Activated T-helper 1 cell treated with anti-CD3 and anti-CD28 coated beads, Interleukin-2, amount 50 U/mL, for 16 hours (primary cell): ENCODE results near the gene CSNK2B.

Experiments
- DNase-seq, 2 donors: peaks; one replicate each; pipeline ENCODE4 v3.0.0-alpha.2; 2020; ENCODE audit warnings: low read depth in 1 of 2, low spot score in 1 of 2

Gene CSNK2B

DNA sequence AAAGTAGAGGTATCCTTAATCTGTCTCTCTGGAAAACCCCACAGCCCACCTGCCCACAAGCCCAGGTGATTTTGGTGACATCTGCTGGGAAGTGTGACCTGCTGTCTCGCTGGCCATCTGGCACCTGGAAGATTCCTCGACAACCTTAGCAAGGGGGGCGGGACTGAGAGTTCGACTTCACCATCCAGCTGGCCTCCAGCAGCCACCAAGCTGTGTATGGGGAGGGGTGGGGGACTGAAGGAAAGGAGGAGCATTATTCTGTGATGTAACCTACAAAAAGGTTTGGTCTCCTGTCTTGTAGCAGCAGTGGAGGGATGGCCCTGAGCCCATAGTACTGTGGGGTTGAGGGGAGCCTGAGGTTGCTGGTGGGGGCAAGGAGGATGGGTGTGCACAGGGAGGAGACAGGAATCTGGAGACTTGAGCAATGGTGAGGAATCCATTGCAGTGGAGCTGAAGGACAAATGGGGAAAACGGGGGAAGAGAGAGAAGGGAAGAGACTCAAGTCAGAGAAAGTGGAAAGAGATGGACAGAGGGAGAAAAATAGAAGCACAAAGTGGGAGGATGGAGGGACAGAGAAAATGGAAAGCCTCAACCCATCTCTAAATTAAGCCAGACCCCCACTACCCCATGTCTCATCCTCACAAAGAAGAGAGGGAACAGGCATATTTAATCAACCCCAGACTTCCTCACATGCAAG, 44.8 kb downstream of the CSNK2B start:
- no peak for DNase-seq

- no peak for DNase-seq
Measured at GRCh38 chr6:31711233-31711632, 45.4 kb downstream of the CSNK2B start.

GRCh38 chr6:31712296-31712695, 46.4 kb downstream of the CSNK2B start:
- no peak for DNase-seq

DNA sequence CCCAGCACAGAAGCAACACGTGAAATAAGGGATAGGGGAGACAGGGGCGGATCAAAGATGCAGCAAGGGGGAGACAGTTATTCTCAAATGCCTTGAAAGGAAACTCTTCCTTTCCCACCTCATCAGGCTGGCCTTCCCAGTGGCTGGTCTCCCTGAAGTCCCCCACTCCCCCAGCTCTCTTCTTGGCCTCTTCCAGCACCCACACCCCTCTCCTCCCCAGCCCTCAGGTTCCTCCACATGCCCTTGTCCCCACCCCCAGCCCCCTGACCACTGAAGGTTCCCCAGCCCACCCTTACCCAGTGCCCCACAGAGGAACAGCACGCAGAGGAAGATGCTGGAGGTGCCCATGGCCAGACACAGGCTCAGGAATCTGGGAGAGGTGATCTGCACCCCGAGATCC, 47.6 kb downstream of the CSNK2B start:
- DNase-seq = no peak

- no peak for DNase-seq
Measured at GRCh38 chr6:31713991-31714684, 48.3 kb downstream of the CSNK2B start.

DNA sequence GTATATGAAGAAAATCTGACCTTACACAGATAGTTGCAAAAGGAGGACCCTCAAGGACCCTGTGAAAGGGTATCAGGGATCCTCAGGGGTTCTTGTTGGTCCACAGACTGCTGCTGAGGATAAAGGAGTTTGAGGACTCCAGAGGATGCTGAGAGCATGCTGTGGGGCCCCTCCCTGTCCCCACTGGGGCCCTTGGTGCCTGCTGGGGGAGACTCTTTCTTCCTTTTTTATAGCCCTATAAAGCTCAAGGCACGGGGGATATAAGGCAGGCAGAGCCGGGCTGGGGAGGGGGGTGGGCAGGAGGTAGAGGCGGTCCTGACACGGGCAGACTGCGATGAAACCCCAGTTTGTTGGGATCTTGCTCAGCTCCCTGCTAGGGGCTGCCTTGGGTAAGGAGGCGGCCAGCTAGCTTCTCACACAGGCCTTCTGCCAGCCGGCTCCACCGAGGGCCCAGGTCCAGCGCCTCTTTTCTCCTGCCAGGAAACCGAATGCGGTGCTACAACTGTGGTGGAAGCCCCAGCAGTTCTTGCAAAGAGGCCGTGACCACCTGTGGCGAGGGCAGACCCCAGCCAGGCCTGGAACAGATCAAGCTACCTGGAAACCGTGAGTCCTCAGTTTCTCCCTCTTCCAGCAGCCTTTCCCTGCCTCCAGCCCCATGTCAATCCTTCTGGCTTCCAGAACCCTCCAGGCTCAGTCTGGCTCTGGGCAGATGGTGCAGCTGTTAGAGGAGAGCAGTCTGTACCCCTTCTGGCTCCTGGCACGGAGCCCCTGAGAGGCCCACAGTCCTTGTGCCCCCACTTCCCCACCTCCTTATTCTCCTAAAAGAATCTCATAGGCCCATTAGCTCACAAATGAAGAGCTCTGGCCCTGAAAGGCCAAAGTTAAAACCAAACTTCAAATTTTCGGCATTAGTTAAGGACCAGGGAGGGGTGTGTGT, 49.4 kb downstream of the CSNK2B start, which contains the start of gene LY6G6D:
TSS of gene LY6G6D (plus strand) at position 327 of the 937 bp plus-strand sequence. CDS start at position 335, 8 bp downstream.
- no peak for DNase-seq

- no peak for DNase-seq
Measured at GRCh38 chr6:31717499-31718222, 51.8 kb downstream of the CSNK2B start.

DNA sequence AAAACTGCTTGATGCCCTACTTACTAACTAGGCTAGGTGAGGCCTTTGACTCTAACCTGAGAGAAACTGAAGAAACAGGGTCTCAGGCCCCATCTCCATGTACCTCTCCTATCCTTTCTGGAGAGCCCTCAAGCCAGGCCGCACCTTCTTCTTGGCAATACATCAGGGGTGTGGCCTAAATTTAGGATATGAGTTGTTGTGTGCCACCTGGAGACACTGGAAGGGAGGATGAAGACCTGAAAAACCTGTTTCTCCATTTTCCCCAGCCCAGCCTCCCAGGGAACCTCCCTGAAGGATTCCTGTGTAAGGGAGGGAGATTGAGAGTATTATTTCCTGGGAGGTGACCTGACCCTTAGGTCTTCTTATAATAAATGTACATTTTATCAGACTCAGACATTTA, 52.4 kb downstream of the CSNK2B start:
- no peak for DNase-seq

DNA sequence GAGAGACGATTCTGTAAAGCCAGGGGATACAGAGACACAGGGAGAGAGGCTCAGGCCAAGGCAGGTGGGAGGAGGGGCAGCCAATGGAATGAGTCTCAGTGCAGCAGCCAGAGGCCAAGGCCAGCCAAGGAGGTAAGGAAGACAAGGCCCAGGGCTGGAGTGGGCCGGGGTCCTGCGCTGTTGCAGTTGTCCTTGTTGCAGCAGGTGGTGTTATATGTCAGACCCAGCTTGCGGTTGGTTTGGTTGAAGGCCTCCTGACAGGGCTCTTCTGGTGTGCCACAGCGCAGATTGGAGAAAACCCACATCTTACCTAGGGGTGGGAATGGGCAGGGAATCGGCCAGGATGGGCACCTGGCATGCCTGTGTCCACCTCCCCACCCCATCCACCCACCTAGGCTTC, 53.1 kb downstream of the CSNK2B start:
- no peak for DNase-seq
